WTC11 (cell line): ENCODE measurements around the gene TBC1D8B. TPM values are rescaled to one million over a fixed set of nuclear protein-coding genes. Genes with fewer than 3 reads are reported as not detected.

Experiments
- ATAC-seq: fragments of 200-7000 bp; cut with Tn5 transposase; 2 replicates; pipeline ENCODE4 v1.10.0; 2021; ENCODE audit warnings: mild to moderate bottlenecking, moderate library complexity
- CTCF ChIA-PET: fragments of 300-600 bp; sonication (Branson Sonifier 250); formaldehyde crosslinking; loops from one replicate; lab custom pipeline; 2021; ENCODE audit warnings: antibody characterized with exemption; lab: Charles Lee
- POLR2A ChIA-PET: fragments of 350-600 bp; sonication (Branson Sonifier 250); formaldehyde crosslinking; loops from one replicate; lab custom pipeline; 2021; ENCODE audit warnings: antibody characterized with exemption; lab: Charles Lee
- DNase-seq: peaks from one replicate; pipeline ENCODE4 v3.0.0; 2021; ENCODE audit warnings: low spot score
- H3K27ac Mint-ChIP-seq: 2 replicates; pipeline ENCODE4 v1.8.0; 2021; ENCODE audit warnings: mixed read lengths
- H3K27me3 Mint-ChIP-seq: 2 replicates; pipeline ENCODE4 v1.8.0; 2021; ENCODE audit warnings: low read depth, mild to moderate bottlenecking, moderate library complexity, mixed read lengths
- H3K36me3 Mint-ChIP-seq: 2 replicates; pipeline ENCODE4 v1.8.0; 2021; ENCODE audit warnings: mixed read lengths
- H3K4me1 Mint-ChIP-seq: 2 replicates; pipeline ENCODE4 v1.8.0; 2022; ENCODE audit warnings: mixed read lengths
- H3K4me3 Mint-ChIP-seq: 2 replicates; pipeline ENCODE4 v1.8.0; 2021; ENCODE audit warnings: mild to moderate bottlenecking, moderate library complexity, mixed read lengths
- H3K9me3 Mint-ChIP-seq: 2 replicates; pipeline ENCODE4 v1.8.0; 2021; ENCODE audit warnings: mixed read lengths
- ATF1 ChIP-seq: sonication (generic); formaldehyde crosslinking; IDR thresholded peaks from 2 replicates; pipeline ENCODE4 v1.8.1; 2023; ENCODE audit warnings: mild to moderate bottlenecking, moderate library complexity, missing genetic modification reagents
- CBFB ChIP-seq: sonication (generic); formaldehyde crosslinking; IDR thresholded peaks from 2 replicates; pipeline ENCODE4 v1.8.1; 2022; ENCODE audit warnings: mild to moderate bottlenecking, low read depth, missing genetic modification reagents
- ELF4 ChIP-seq: sonication (generic); formaldehyde crosslinking; IDR thresholded peaks from 2 replicates; pipeline ENCODE4 v1.8.1; 2022; ENCODE audit warnings: low read depth, mild to moderate bottlenecking, moderate library complexity, missing genetic modification reagents
- EMX1 ChIP-seq: fragments of 250-450 bp; sonication (Bioruptor Pico); IDR thresholded peaks from 2 replicates; pipeline ENCODE4 v1.8.0; 2021; ENCODE audit warnings: mild to moderate bottlenecking
- ESRRA ChIP-seq: sonication (generic); formaldehyde crosslinking; IDR thresholded peaks from 2 replicates; pipeline ENCODE4 v1.8.1; 2022; ENCODE audit warnings: mild to moderate bottlenecking, missing genetic modification reagents, borderline replicate concordance
- ETV6 ChIP-seq: sonication (generic); formaldehyde crosslinking; IDR thresholded peaks from 2 replicates; pipeline ENCODE4 v1.8.1; 2022; ENCODE audit warnings: mild to moderate bottlenecking, missing genetic modification reagents
- FOXP1 ChIP-seq: sonication (generic); formaldehyde crosslinking; IDR thresholded peaks from 2 replicates; pipeline ENCODE4 v1.8.0; 2022; ENCODE audit warnings: missing genetic modification reagents, mild to moderate bottlenecking, moderate library complexity, borderline replicate concordance
- IRF2 ChIP-seq: sonication (generic); formaldehyde crosslinking; IDR thresholded peaks from 2 replicates; pipeline ENCODE4 v1.8.0; 2022; ENCODE audit warnings: low read depth, missing genetic modification reagents, borderline replicate concordance
- KAT7 ChIP-seq: sonication (generic); formaldehyde crosslinking; IDR thresholded peaks from 2 replicates; pipeline ENCODE4 v1.8.1; 2023; ENCODE audit warnings: missing genetic modification reagents, mild to moderate bottlenecking, borderline replicate concordance
- MYBL2 ChIP-seq: sonication (generic); formaldehyde crosslinking; IDR thresholded peaks from 2 replicates; pipeline ENCODE4 v1.8.1; 2023; ENCODE audit warnings: mild to moderate bottlenecking, moderate library complexity, missing genetic modification reagents
- NFYB ChIP-seq: sonication (generic); formaldehyde crosslinking; conservative IDR thresholded peaks from 2 replicates; pipeline ENCODE4 v1.8.0; 2022; ENCODE audit warnings: low read depth, missing genetic modification reagents
- PRRX2 ChIP-seq: fragments of 250-450 bp; sonication (Bioruptor Pico); IDR thresholded peaks from 2 replicates; pipeline ENCODE4 v1.8.0; 2021; ENCODE audit warnings: mild to moderate bottlenecking
- RORB ChIP-seq: fragments of 250-450 bp; sonication (Bioruptor Pico); IDR thresholded peaks from 2 replicates; pipeline ENCODE4 v1.9.0; 2021; ENCODE audit warnings: mild to moderate bottlenecking
- SOX15 ChIP-seq: fragments of 250-450 bp; sonication (Bioruptor Pico); IDR thresholded peaks from 2 replicates; pipeline ENCODE4 v1.9.0; 2021; ENCODE audit warnings: mild to moderate bottlenecking
- ZBTB21 ChIP-seq: sonication (generic); formaldehyde crosslinking; IDR thresholded peaks from 2 replicates; pipeline ENCODE4 v1.8.1; 2023; ENCODE audit warnings: mild to moderate bottlenecking, missing genetic modification reagents, borderline replicate concordance
- ZNF232 ChIP-seq: sonication (generic); formaldehyde crosslinking; IDR thresholded peaks from 2 replicates; pipeline ENCODE4 v1.8.0; 2022; ENCODE audit warnings: mild to moderate bottlenecking, missing genetic modification reagents
- ZNF263 ChIP-seq: sonication (generic); formaldehyde crosslinking; IDR thresholded peaks from 2 replicates; pipeline ENCODE4 v1.8.1; 2022; ENCODE audit warnings: low read depth, mild to moderate bottlenecking, moderate library complexity, missing genetic modification reagents
- ZNF423 ChIP-seq: fragments of 250-450 bp; sonication (Bioruptor Pico); IDR thresholded peaks from 2 replicates; pipeline ENCODE4 v2.1.2; 2022; ENCODE audit warnings: mild to moderate bottlenecking, moderate library complexity
- total RNA-seq: library from RNA; stranded (reverse); gene quantifications from 3 replicates; pipeline ENCODE4 v1.2.3, GENCODE V29; 2021
- TF ChIP-seq, protein P1 (sequence below): sonication (generic); formaldehyde crosslinking; IDR thresholded peaks from 2 replicates; pipeline ENCODE4 v1.8.1; 2023; ENCODE audit warnings: mild to moderate bottlenecking, moderate library complexity, missing genetic modification reagents
- TF ChIP-seq, protein P2 (sequence below): fragments of 250-450 bp; sonication (Bioruptor Pico); IDR thresholded peaks from 2 replicates; pipeline ENCODE4 v1.9.0; 2021; ENCODE audit warnings: mild to moderate bottlenecking
- TF ChIP-seq, protein P3 (sequence below): sonication (generic); formaldehyde crosslinking; IDR thresholded peaks from 2 replicates; pipeline ENCODE4 v1.8.1; 2022; ENCODE audit warnings: mild to moderate bottlenecking, missing genetic modification reagents, moderate library complexity, borderline replicate concordance
- TF ChIP-seq, protein P4 (sequence below): fragments of 250-450 bp; sonication (Bioruptor Pico); IDR thresholded peaks from 2 replicates; pipeline ENCODE4 v2.1.2; 2022; ENCODE audit warnings: mild to moderate bottlenecking, moderate library complexity
- TF ChIP-seq, protein P5 (sequence below): sonication (generic); formaldehyde crosslinking; IDR thresholded peaks from 2 replicates; pipeline ENCODE4 v1.8.0; 2023; ENCODE audit warnings: mild to moderate bottlenecking, missing genetic modification reagents

Gene TBC1D8B
- total RNA-seq, 1 experiment from 2014 or later = 6.3 TPM

DNA sequence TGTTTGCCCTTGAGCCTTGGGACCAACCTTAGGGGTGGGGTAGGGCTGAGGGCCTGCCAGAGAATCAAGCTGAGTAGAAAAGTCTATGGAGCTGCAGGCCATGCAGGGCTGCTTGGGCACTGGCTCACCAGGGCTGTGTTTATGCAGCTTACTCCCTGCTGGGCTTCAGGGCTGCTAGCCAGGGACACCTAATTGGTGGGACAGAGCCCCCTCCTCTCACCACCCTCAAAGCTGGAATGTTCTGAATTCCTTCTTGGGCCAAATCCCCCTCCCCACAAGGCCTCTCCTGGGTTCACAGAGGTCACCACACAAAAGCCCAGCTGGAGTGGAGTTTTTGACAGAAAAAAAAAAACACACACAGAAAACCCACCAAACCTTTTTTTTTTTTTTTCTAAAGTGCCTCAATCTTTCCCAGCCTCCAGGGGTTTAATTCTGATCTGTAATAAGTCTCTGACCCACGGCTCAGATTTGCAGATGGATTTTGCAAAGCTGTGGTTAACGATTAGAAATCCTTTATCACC is 117.5 kb downstream of the TBC1D8B start, which contains the start of gene CLDN2:
Gene CLDN2 (plus strand): TSS at position 471 of the 521 bp plus-strand sequence. CDS start 7,827 bp downstream, outside the sequence.
- ChIA-PET POLR2A (interaction anchor here (0.7 kb wide), 1 partner anchor 102 kb away, joined by 3 read pairs; no protein-coding TSS in a partner anchor), CTCF (interaction anchor here (0.7 to 1.0 kb wide), 3 partner anchors 26 to 1059 kb away, joined by 3 to 9 read pairs (median 3); no protein-coding TSS in a partner anchor)
- DNase-seq (peak; percentile 39), ATAC-seq (peak; percentile 90)
- no peak for TF ChIP-seq ZNF263
- no peak for TF ChIP-seq PRRX2 (CRISPR knock-in tag)
- TF ChIP-seq ZNF423 (CRISPR knock-in tag) = peak; percentile 49; the same call in 1 of the 2 replicates
- no peak for TF ChIP-seq NFYB (CRISPR knock-in tag)
- TF ChIP-seq, protein P1, sequence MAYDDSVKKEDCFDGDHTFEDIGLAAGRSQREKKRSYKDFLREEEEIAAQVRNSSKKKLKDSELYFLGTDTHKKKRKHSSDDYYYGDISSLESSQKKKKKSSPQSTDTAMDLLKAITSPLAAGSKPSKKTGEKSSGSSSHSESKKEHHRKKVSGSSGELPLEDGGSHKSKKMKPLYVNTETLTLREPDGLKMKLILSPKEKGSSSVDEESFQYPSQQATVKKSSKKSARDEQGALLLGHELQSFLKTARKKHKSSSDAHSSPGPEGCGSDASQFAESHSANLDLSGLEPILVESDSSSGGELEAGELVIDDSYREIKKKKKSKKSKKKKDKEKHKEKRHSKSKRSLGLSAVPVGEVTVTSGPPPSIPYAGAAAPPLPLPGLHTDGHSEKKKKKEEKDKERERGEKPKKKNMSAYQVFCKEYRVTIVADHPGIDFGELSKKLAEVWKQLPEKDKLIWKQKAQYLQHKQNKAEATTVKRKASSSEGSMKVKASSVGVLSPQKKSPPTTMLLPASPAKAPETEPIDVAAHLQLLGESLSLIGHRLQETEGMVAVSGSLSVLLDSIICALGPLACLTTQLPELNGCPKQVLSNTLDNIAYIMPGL (CRISPR knock-in tag) = no peak
- H3K4me1 Mint-ChIP-seq = peaks cover 11% of the 10 kb centered on the region; the same call in 1 of the 2 replicates
- H3K9me3 Mint-ChIP-seq = no peaks in the 10 kb centered on the region
- H3K4me3 Mint-ChIP-seq = no peak within 1 kb of the TSS
- no peaks in the 10 kb centered on the region for H3K36me3 Mint-ChIP-seq
- no peaks in the 10 kb centered on the region; the same call in 1 of the 2 replicates for H3K27me3 Mint-ChIP-seq
- H3K27ac Mint-ChIP-seq = no peak within 1 kb of the TSS

DNA sequence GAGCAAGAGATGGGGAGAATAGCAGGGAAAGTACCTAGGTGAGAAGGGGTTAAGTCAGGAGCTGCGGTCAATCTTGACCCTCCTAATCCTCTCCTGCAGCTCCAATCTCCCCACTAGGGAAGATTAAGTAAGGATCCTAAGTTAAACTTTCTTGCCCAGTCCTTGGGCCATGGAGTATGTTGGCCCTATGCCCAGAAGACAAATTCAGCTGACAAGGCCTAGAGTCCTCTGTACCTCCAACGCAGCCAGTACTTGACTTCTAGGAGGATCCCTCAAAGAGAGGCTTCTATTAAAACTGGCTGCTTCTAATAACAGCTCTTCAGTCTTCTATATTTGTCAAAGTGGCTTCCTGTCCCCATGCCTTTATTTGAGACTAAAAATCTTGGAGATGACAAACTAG is 119.2 kb downstream of the TBC1D8B start:
- no peaks in the 10 kb centered on the region; the same call in 1 of the 2 replicates for H3K27me3 Mint-ChIP-seq
- TF ChIP-seq SOX15 (CRISPR knock-in tag) (no peak), ATF1 (CRISPR knock-in tag) (no peak), IRF2 (no peak), MYBL2 (CRISPR knock-in tag) (no peak), EMX1 (CRISPR knock-in tag) (no peak), CBFB (CRISPR knock-in tag) (no peak), ZBTB21 (CRISPR knock-in tag) (no peak), ELF4 (no peak), RORB (CRISPR knock-in tag) (no peak), ZNF232 (no peak), ETV6 (CRISPR knock-in tag) (no peak), ESRRA (CRISPR knock-in tag) (no peak), FOXP1 (CRISPR knock-in tag) (no peak), KAT7 (CRISPR knock-in tag) (no peak)
- TF ChIP-seq, protein P2, sequence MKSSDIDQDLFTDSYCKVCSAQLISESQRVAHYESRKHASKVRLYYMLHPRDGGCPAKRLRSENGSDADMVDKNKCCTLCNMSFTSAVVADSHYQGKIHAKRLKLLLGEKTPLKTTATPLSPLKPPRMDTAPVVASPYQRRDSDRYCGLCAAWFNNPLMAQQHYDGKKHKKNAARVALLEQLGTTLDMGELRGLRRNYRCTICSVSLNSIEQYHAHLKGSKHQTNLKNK = no peak
- TF ChIP-seq, protein P3, sequence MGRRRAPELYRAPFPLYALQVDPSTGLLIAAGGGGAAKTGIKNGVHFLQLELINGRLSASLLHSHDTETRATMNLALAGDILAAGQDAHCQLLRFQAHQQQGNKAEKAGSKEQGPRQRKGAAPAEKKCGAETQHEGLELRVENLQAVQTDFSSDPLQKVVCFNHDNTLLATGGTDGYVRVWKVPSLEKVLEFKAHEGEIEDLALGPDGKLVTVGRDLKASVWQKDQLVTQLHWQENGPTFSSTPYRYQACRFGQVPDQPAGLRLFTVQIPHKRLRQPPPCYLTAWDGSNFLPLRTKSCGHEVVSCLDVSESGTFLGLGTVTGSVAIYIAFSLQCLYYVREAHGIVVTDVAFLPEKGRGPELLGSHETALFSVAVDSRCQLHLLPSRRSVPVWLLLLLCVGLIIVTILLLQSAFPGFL (CRISPR knock-in tag) = no peak
- TF ChIP-seq, protein P4, sequence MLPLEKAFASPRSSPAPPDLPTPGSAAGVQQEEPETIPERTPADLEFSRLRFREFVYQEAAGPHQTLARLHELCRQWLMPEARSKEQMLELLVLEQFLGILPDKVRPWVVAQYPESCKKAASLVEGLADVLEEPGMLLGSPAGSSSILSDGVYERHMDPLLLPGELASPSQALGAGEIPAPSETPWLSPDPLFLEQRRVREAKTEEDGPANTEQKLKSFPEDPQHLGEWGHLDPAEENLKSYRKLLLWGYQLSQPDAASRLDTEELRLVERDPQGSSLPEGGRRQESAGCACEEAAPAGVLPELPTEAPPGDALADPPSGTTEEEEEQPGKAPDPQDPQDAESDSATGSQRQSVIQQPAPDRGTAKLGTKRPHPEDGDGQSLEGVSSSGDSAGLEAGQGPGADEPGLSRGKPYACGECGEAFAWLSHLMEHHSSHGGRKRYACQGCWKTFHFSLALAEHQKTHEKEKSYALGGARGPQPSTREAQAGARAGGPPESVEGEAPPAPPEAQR = no peak
- TF ChIP-seq, protein P5, sequence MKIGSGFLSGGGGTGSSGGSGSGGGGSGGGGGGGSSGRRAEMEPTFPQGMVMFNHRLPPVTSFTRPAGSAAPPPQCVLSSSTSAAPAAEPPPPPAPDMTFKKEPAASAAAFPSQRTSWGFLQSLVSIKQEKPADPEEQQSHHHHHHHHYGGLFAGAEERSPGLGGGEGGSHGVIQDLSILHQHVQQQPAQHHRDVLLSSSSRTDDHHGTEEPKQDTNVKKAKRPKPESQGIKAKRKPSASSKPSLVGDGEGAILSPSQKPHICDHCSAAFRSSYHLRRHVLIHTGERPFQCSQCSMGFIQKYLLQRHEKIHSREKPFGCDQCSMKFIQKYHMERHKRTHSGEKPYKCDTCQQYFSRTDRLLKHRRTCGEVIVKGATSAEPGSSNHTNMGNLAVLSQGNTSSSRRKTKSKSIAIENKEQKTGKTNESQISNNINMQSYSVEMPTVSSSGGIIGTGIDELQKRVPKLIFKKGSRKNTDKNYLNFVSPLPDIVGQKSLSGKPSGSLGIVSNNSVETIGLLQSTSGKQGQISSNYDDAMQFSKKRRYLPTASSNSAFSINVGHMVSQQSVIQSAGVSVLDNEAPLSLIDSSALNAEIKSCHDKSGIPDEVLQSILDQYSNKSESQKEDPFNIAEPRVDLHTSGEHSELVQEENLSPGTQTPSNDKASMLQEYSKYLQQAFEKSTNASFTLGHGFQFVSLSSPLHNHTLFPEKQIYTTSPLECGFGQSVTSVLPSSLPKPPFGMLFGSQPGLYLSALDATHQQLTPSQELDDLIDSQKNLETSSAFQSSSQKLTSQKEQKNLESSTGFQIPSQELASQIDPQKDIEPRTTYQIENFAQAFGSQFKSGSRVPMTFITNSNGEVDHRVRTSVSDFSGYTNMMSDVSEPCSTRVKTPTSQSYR (CRISPR knock-in tag) = no peak
- peaks cover 11% of the 10 kb centered on the region; the same call in 1 of the 2 replicates for H3K4me1 Mint-ChIP-seq
- H3K36me3 Mint-ChIP-seq = no peaks in the 10 kb centered on the region
- DNase-seq (no peak), ATAC-seq (no peak)
- H3K9me3 Mint-ChIP-seq = no peaks in the 10 kb centered on the region
- POLR2A ChIA-PET = no interaction called here
- H3K4me3 Mint-ChIP-seq = no peak overlapping the region
- no peak overlapping the region for H3K27ac Mint-ChIP-seq
- CTCF ChIA-PET = no interaction called here
